ENCODE measurements around the gene FAM50A.

FAM50A gene

GRCh38 chrX:154467556-154467955, 23.6 kb downstream of the FAM50A start:
- H3K4me3 ChIP-seq (replicated peaks; ENCODE audit: insufficient read depth, low read length), result no peak overlapping the region
- no peak overlapping the region for H3K27ac ChIP-seq (replicated peaks)
- no peak for DNase-seq (ENCODE audit: low read depth in 1 of 2, low spot score in 1 of 2)
- TF ChIP-seq CTCF (IDR thresholded peaks at IDR 0.05; ENCODE audit: insufficient read depth, low read length) (no peak), POLR2AphosphoS5 (IDR thresholded peaks at IDR 0.05; ENCODE audit: low read depth) (no peak), SPI1 (IDR thresholded peaks at IDR 0.05; ENCODE audit: borderline replicate concordance, low read depth) (no peak)
- no peaks in the 10 kb centered on the region for H3K27me3 ChIP-seq (ENCODE audit: insufficient read depth, poor library complexity, severe bottlenecking)

- TF ChIP-seq CTCF (IDR thresholded peaks at IDR 0.05; ENCODE audit: insufficient read depth, low read length) (no peak), SPI1 (IDR thresholded peaks at IDR 0.05; ENCODE audit: borderline replicate concordance, low read depth) (no peak), POLR2AphosphoS5 (IDR thresholded peaks at IDR 0.05; ENCODE audit: low read depth) (no peak), REST (IDR thresholded peaks at IDR 0.05; ENCODE audit: insufficient replicate concordance, low read depth) (no peak), GABPA (IDR thresholded peaks at IDR 0.05; ENCODE audit: low read depth) (no peak)
- Histone ChIP-seq H3K27ac (replicated peaks) (no peak overlapping the region), H3K4me3 (replicated peaks; ENCODE audit: insufficient read depth, low read length) (no peak overlapping the region), H3K27me3 (ENCODE audit: insufficient read depth, poor library complexity, severe bottlenecking) (no peaks in the 10 kb centered on the region)
- DNase-seq (ENCODE audit: low read depth in 1 of 2, low spot score in 1 of 2), result no peak
These were observed 24.3 kb downstream of the FAM50A start for GRCh38 chrX:154468217-154468616.

GRCh38 chrX:154469114-154469513, 25.2 kb downstream of the FAM50A start:
- H3K27me3 ChIP-seq (ENCODE audit: insufficient read depth, poor library complexity, severe bottlenecking), result no peaks in the 10 kb centered on the region

More at GRCh38 chrX:154469114-154469513, 25.2 kb downstream of the FAM50A start:
- no peak for DNase-seq (ENCODE audit: low read depth in 1 of 2, low spot score in 1 of 2)
- no peak overlapping the region for H3K4me3 ChIP-seq (replicated peaks; ENCODE audit: insufficient read depth, low read length)
- TF ChIP-seq CTCF (IDR thresholded peaks at IDR 0.05; ENCODE audit: insufficient read depth, low read length), result no peak
- no peak for TF ChIP-seq POLR2AphosphoS5 (IDR thresholded peaks at IDR 0.05; ENCODE audit: low read depth)
- no peak for TF ChIP-seq GABPA (IDR thresholded peaks at IDR 0.05; ENCODE audit: low read depth)
- TF ChIP-seq SPI1 (IDR thresholded peaks at IDR 0.05; ENCODE audit: borderline replicate concordance, low read depth), result no peak
- TF ChIP-seq REST (IDR thresholded peaks at IDR 0.05; ENCODE audit: insufficient replicate concordance, low read depth), result no peak
- no peak overlapping the region for H3K27ac ChIP-seq (replicated peaks)

Data from HL-60 (cell line).